GM23338 (cell line): ENCODE data around the gene NFX1. TPM values are rescaled to one million over a fixed set of nuclear protein-coding genes. Genes with fewer than 3 reads are reported as not detected.

Experiments used
- ATAC-seq: fragments of 200-7000 bp; cut with Tn5 transposase; 3 replicates; pipeline ENCODE4 v1.9.1; 2020
- DNase-seq: peaks from one replicate; pipeline ENCODE4 v3.0.0-alpha.2; 2015; ENCODE audit warnings: low spot score
- H2AFZ ChIP-seq: fragments of 200-600 bp; sonication (generic); 2 replicates; pipeline ENCODE4 v1.8.0; 2016; ENCODE audit warnings: antibody characterized with exemption, mild to moderate bottlenecking, moderate library complexity
- H3F3A ChIP-seq: fragments of 200-600 bp; sonication (generic); replicated peaks from 2 replicates; pipeline ENCODE4 v1.8.0; 2017; ENCODE audit warnings: antibody characterized with exemption, mixed run types, low read depth
- H3K27ac ChIP-seq: fragments of 200-600 bp; sonication (generic); 2 replicates; pipeline ENCODE4 v1.6.1; 2016; ENCODE audit warnings: low read depth
- H3K27me3 ChIP-seq: fragments of 200-600 bp; sonication (generic); 2 replicates; pipeline ENCODE4 v1.8.0; 2016; ENCODE audit warnings: mild to moderate bottlenecking, mixed run types, moderate library complexity; ENCODE audit not compliant: insufficient read depth
- H3K36me3 ChIP-seq: fragments of 200-600 bp; sonication (generic); 2 replicates; pipeline ENCODE4 v1.8.0; 2016; ENCODE audit warnings: mild to moderate bottlenecking; ENCODE audit not compliant: insufficient read depth
- H3K4me1 ChIP-seq: fragments of 200-600 bp; sonication (generic); 2 replicates; pipeline ENCODE4 v1.8.0; 2016; ENCODE audit warnings: mild to moderate bottlenecking, moderate library complexity; ENCODE audit not compliant: insufficient read depth
- H3K4me2 ChIP-seq: fragments of 200-600 bp; sonication (generic); 2 replicates; pipeline ENCODE4 v1.7.1; 2017; ENCODE audit warnings: mixed run types
- H3K4me3 ChIP-seq: fragments of 200-600 bp; sonication (generic); 2 replicates; pipeline ENCODE4 v1.6.1; 2016; ENCODE audit warnings: mixed run types
- H3K79me2 ChIP-seq: fragments of 200-600 bp; sonication (generic); replicated peaks from 2 replicates; pipeline ENCODE4 v1.8.0; 2017; ENCODE audit warnings: mild to moderate bottlenecking; ENCODE audit not compliant: insufficient read depth
- H3K9me2 ChIP-seq: fragments of 200-600 bp; sonication (generic); 2 replicates; pipeline ENCODE4 v1.8.0; 2017; ENCODE audit not compliant: insufficient read depth
- H4K20me1 ChIP-seq: fragments of 200-600 bp; sonication (generic); replicated peaks from 2 replicates; pipeline ENCODE4 v1.8.0; 2017; ENCODE audit warnings: mild to moderate bottlenecking; ENCODE audit not compliant: insufficient read depth
- H3K27ac Mint-ChIP-seq: 2 replicates; pipeline ENCODE4 v1.8.0; 2020; ENCODE audit warnings: inconsistent platforms, mild to moderate bottlenecking, moderate library complexity, mixed read lengths
- H3K27me3 Mint-ChIP-seq: 3 replicates; pipeline ENCODE4 v1.8.0; 2022; ENCODE audit warnings: low read depth, mild to moderate bottlenecking, moderate library complexity, mixed read lengths, inconsistent platforms; ENCODE audit not compliant: insufficient read depth, poor library complexity
- H3K36me3 Mint-ChIP-seq: 3 replicates; pipeline ENCODE4 v1.8.0; 2021; ENCODE audit warnings: low read depth, mild to moderate bottlenecking, inconsistent platforms, moderate library complexity, mixed read lengths
- H3K4me1 Mint-ChIP-seq: 3 replicates; pipeline ENCODE4 v1.8.0; 2020; ENCODE audit warnings: mild to moderate bottlenecking, inconsistent platforms, mixed read lengths
- H3K4me3 Mint-ChIP-seq: 3 replicates; pipeline ENCODE4 v1.8.0; 2021; ENCODE audit warnings: moderate library complexity, mild to moderate bottlenecking, inconsistent platforms, mixed read lengths
- H3K9me3 Mint-ChIP-seq: 3 replicates; pipeline ENCODE4 v1.8.0; 2020; ENCODE audit warnings: moderate library complexity, mild to moderate bottlenecking, inconsistent platforms, mixed read lengths
- CREB1 ChIP-seq: fragments of 250-450 bp; sonication (Bioruptor Pico); IDR thresholded peaks from 2 replicates; pipeline ENCODE4 v1.5.0; 2020; ENCODE audit warnings: low read depth, mild to moderate bottlenecking, moderate library complexity
- ETS1 ChIP-seq: IDR thresholded peaks from 2 replicates; pipeline ENCODE4 v1.6.1; 2016; ENCODE audit warnings: antibody characterized with exemption
- EZH2 ChIP-seq: fragments of 200-600 bp; sonication (generic); IDR thresholded peaks from one replicate; pipeline ENCODE4 v1.8.0; 2017; ENCODE audit warnings: antibody characterized with exemption, mild to moderate bottlenecking, low read depth; ENCODE audit not compliant: unreplicated experiment
- EZH2phosphoT487 ChIP-seq: fragments of 200-600 bp; sonication (generic); IDR thresholded peaks from one replicate; pipeline ENCODE4 v1.8.1; 2018; ENCODE audit warnings: antibody characterized with exemption; ENCODE audit not compliant: unreplicated experiment
- JUNB ChIP-seq: IDR thresholded peaks from one replicate; pipeline ENCODE4 v1.6.1; 2016; ENCODE audit warnings: antibody characterized with exemption; ENCODE audit not compliant: unreplicated experiment
- NANOG ChIP-seq: IDR thresholded peaks from 2 replicates; pipeline ENCODE4 v1.6.1; 2016; ENCODE audit warnings: antibody characterized with exemption, borderline replicate concordance
- POLR2AphosphoS5 ChIP-seq: IDR thresholded peaks from 2 replicates; pipeline ENCODE4 v1.6.1; 2016; ENCODE audit warnings: antibody characterized with exemption, low read depth
- REST ChIP-seq: IDR thresholded peaks from one replicate; pipeline ENCODE4 v1.6.1; 2018; ENCODE audit warnings: antibody characterized with exemption; ENCODE audit not compliant: unreplicated experiment
- STAT1 ChIP-seq: IDR thresholded peaks from one replicate; pipeline ENCODE4 v1.6.1; 2016; ENCODE audit warnings: antibody characterized with exemption; ENCODE audit not compliant: unreplicated experiment
- ZNF114 ChIP-seq: fragments of 250-450 bp; sonication (Bioruptor Pico); IDR thresholded peaks from 2 replicates; pipeline ENCODE4 v1.5.0; 2020; ENCODE audit warnings: mild to moderate bottlenecking, moderate library complexity
- polyA plus RNA-seq: library from polyadenylated mRNA; unstranded; fragments of >200 nt; fragmentation: Nextera tagmentation; extraction: Ambion mirVana; gene quantifications from 2 replicates; pipeline ENCODE4 v1.2.1, GENCODE V29; 2016
- total RNA-seq: library from RNA; depleted of rRNA; stranded (reverse); fragments of >200 nt; shearing (Covaris generic); gene quantifications from 2 replicates; pipeline ENCODE4 v1.2.3, GENCODE V29; 2014
- TF ChIP-seq, protein P1 (sequence below), 2 experiments: fragments of 200-600 bp in 1 of 2; sonication (generic) in 1 of 2; conservative IDR thresholded peaks; 2 replicates each; pipeline versions ENCODE4 v1.5.1 to v1.6.1; 2016 to 2017; ENCODE audit warnings: antibody characterized with exemption in 2 of 2, low read depth in 2 of 2, mild to moderate bottlenecking in 2 of 2, moderate library complexity in 1 of 2
- TF ChIP-seq, protein P2 (sequence below): fragments of 250-450 bp; sonication (Bioruptor Pico); IDR thresholded peaks from 2 replicates; pipeline ENCODE4 v1.5.0; 2020; ENCODE audit warnings: mild to moderate bottlenecking, moderate library complexity

NFX1 gene
- total and polyA plus RNA-seq, 2 experiments from 2014 or later = 13.9 to 26.1 TPM

DNA sequence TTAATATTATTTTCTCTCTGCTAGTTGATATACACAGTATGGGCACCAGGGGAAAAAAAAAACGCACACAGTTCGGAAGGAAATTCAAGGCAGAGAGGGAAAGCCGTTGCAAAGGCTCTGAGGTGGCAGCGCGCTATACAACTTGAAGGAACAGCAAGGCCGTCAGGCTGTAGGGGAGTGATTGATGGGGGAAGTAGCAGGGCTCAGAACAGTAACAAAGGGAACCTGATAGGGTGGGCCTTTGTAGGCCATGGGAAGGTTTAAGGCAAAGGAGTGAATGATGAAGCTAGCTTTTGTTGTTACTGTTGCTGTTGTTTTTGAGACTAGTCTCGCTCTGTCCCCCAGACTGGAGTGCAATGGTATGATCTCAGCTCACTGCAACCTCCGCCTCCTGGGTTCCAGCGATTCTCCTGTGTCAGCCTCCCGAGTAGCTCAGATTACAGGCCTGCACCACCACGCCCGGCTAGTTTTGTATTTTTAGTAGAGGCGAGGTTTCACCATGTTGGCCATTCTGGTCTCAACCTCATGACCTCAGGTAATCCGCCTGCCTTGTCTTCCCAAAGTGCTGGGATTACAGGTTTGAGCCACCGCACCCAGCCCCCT lies 85.0 kb downstream of the NFX1 start (continued):
- TF ChIP-seq ETS1 = no peak
- no peak for TF ChIP-seq EZH2phosphoT487
- no peak for TF ChIP-seq POLR2AphosphoS5
- no peak for TF ChIP-seq CREB1 (CRISPR knock-in tag)

- Mint-ChIP-seq H3K36me3 (peaks cover 3% of the 10 kb centered on the region; the same call in 2 of the 3 replicates), H3K9me3 (no peaks in the 10 kb centered on the region; the same call in 2 of the 3 replicates), H3K4me1 (peaks cover 32% of the 10 kb centered on the region), H3K27ac (peak overlapping the region; percentile 95), H3K4me3 (no peak overlapping the region; the same call in 2 of the 3 replicates), H3K27me3 (peaks cover 14% of the 10 kb centered on the region)
- ATAC-seq (no peak; the same call in 1 of the 3 replicates), DNase-seq (peak; percentile 2)
- no peaks in the 10 kb centered on the region for H3K27me3 ChIP-seq
- no peaks in the 10 kb centered on the region for H4K20me1 ChIP-seq
- H2AFZ ChIP-seq = no peak overlapping the region
- H3K4me2 ChIP-seq = no peak overlapping the region
- no peaks in the 10 kb centered on the region for H3K9me2 ChIP-seq
- H3K36me3 ChIP-seq = no peaks in the 10 kb centered on the region
- H3K4me3 ChIP-seq = no peak overlapping the region
- no peaks in the 10 kb centered on the region; the same call in 1 of the 2 replicates for H3F3A ChIP-seq
- H3K4me1 ChIP-seq = peaks cover 3% of the 10 kb centered on the region
- 0 out of 2 replicates have a peak overlapping the region, but pooled peaks have one; percentile 8 for H3K27ac ChIP-seq
- H3K79me2 ChIP-seq = no peaks in the 10 kb centered on the region
- TF ChIP-seq EZH2phosphoT487 = no peak
- no peak for TF ChIP-seq REST
- no peak for TF ChIP-seq JUNB
- no peak for TF ChIP-seq STAT1
- no peak for TF ChIP-seq ZNF114
- TF ChIP-seq, protein P1, sequence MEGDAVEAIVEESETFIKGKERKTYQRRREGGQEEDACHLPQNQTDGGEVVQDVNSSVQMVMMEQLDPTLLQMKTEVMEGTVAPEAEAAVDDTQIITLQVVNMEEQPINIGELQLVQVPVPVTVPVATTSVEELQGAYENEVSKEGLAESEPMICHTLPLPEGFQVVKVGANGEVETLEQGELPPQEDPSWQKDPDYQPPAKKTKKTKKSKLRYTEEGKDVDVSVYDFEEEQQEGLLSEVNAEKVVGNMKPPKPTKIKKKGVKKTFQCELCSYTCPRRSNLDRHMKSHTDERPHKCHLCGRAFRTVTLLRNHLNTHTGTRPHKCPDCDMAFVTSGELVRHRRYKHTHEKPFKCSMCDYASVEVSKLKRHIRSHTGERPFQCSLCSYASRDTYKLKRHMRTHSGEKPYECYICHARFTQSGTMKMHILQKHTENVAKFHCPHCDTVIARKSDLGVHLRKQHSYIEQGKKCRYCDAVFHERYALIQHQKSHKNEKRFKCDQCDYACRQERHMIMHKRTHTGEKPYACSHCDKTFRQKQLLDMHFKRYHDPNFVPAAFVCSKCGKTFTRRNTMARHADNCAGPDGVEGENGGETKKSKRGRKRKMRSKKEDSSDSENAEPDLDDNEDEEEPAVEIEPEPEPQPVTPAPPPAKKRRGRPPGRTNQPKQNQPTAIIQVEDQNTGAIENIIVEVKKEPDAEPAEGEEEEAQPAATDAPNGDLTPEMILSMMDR (conservative IDR thresholded peaks at IDR 0.05; ENCODE audit: low read depth in 2 of 2) = no peak
- TF ChIP-seq, protein P2, sequence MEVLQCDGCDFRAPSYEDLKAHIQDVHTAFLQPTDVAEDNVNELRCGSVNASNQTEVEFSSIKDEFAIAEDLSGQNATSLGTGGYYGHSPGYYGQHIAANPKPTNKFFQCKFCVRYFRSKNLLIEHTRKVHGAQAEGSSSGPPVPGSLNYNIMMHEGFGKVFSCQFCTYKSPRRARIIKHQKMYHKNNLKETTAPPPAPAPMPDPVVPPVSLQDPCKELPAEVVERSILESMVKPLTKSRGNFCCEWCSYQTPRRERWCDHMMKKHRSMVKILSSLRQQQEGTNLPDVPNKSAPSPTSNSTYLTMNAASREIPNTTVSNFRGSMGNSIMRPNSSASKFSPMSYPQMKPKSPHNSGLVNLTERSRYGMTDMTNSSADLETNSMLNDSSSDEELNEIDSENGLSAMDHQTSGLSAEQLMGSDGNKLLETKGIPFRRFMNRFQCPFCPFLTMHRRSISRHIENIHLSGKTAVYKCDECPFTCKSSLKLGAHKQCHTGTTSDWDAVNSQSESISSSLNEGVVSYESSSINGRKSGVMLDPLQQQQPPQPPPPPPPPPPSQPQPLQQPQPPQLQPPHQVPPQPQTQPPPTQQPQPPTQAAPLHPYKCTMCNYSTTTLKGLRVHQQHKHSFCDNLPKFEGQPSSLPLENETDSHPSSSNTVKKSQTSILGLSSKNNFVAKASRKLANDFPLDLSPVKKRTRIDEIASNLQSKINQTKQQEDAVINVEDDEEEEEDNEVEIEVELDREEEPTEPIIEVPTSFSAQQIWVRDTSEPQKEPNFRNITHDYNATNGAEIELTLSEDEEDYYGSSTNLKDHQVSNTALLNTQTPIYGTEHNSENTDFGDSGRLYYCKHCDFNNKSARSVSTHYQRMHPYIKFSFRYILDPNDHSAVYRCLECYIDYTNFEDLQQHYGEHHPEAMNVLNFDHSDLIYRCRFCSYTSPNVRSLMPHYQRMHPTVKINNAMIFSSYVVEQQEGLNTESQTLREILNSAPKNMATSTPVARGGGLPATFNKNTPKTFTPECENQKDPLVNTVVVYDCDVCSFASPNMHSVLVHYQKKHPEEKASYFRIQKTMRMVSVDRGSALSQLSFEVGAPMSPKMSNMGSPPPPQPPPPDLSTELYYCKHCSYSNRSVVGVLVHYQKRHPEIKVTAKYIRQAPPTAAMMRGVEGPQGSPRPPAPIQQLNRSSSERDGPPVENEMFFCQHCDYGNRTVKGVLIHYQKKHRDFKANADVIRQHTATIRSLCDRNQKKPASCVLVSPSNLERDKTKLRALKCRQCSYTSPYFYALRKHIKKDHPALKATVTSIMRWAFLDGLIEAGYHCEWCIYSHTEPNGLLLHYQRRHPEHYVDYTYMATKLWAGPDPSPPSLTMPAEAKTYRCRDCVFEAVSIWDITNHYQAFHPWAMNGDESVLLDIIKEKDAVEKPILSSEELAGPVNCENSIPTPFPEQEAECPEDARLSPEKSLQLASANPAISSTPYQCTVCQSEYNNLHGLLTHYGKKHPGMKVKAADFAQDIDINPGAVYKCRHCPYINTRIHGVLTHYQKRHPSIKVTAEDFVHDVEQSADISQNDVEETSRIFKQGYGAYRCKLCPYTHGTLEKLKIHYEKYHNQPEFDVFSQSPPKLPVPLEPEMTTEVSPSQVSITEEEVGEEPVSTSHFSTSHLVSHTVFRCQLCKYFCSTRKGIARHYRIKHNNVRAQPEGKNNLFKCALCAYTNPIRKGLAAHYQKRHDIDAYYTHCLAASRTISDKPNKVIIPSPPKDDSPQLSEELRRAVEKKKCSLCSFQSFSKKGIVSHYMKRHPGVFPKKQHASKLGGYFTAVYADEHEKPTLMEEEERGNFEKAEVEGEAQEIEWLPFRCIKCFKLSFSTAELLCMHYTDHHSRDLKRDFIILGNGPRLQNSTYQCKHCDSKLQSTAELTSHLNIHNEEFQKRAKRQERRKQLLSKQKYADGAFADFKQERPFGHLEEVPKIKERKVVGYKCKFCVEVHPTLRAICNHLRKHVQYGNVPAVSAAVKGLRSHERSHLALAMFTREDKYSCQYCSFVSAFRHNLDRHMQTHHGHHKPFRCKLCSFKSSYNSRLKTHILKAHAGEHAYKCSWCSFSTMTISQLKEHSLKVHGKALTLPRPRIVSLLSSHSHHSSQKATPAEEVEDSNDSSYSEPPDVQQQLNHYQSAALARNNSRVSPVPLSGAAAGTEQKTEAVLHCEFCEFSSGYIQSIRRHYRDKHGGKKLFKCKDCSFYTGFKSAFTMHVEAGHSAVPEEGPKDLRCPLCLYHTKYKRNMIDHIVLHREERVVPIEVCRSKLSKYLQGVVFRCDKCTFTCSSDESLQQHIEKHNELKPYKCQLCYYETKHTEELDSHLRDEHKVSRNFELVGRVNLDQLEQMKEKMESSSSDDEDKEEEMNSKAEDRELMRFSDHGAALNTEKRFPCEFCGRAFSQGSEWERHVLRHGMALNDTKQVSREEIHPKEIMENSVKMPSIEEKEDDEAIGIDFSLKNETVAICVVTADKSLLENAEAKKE (CRISPR knock-in tag) = no peak
- no peak for TF ChIP-seq NANOG
- TF ChIP-seq CREB1 (CRISPR knock-in tag) = no peak
- no peak for TF ChIP-seq POLR2AphosphoS5
- TF ChIP-seq EZH2 = no peak
Observed at GRCh38 chr9:33375841-33376321, 85.6 kb downstream of the NFX1 start.
